NCI-H526 treated with DMSO at 0.1 percent for 48 hours (cell line): Measurements from ENCODE around the gene PRAMEF17.
"Not testable (repeated sequence)": the region's sequence is repeated elsewhere in the genome, so short reads cannot be mapped to it uniquely, and the experiment has no call there.

ENCODE experiments used
- DNase-seq: peaks from one replicate; lab custom pipeline; 2025; lab: John Stamatoyannopoulos, UW

Gene PRAMEF17

GRCh38 chr1:13389332-13389731 lies at the start of gene PRAMEF17:
Gene PRAMEF17 (plus strand): TSS chr1:13389632. CDS start chr1:13389658, 26 bp downstream.
- not testable (repeated sequence) for DNase-seq

- not testable (repeated sequence) for DNase-seq
Observed at GRCh38 chr1:13342496-13342895, 46.9 kb upstream of the PRAMEF17 start.

- DNase-seq: not testable (repeated sequence)
Observed at GRCh38 chr1:13347034-13347433, 42.4 kb upstream of the PRAMEF17 start, which contains the start of gene PRAMEF14. Gene PRAMEF14 (minus strand): TSS chr1:13347134. CDS start chr1:13345314, 1,820 bp downstream.

- DNase-seq: not testable (repeated sequence)
Observed at GRCh38 chr1:13353476-13353875, 36.0 kb upstream of the PRAMEF17 start.

- not testable (repeated sequence) for DNase-seq
Observed at GRCh38 chr1:13354475-13354874, 35.0 kb upstream of the PRAMEF17 start.

- DNase-seq: peak; percentile 15
Observed at GRCh38 chr1:13356774-13357173, 32.7 kb upstream of the PRAMEF17 start.

- DNase-seq: not testable (repeated sequence)
Observed at GRCh38 chr1:13362364-13362763, 27.1 kb upstream of the PRAMEF17 start.

- not testable (repeated sequence) for DNase-seq
Observed at GRCh38 chr1:13364928-13365327, 24.5 kb upstream of the PRAMEF17 start.

- DNase-seq: not testable (repeated sequence)
Observed at GRCh38 chr1:13366536-13366935, 22.9 kb upstream of the PRAMEF17 start.

- DNase-seq: not testable (repeated sequence)
Observed at GRCh38 chr1:13368544-13368943, 20.9 kb upstream of the PRAMEF17 start.

- DNase-seq: not testable (repeated sequence)
Observed at GRCh38 chr1:13378983-13379382, 10.4 kb upstream of the PRAMEF17 start.

GRCh38 chr1:13380380-13380779 lies 9.1 kb upstream of the PRAMEF17 start:
- DNase-seq: not testable (repeated sequence)

- DNase-seq: not testable (repeated sequence)
Observed at GRCh38 chr1:13393004-13393403, 3.6 kb downstream of the PRAMEF17 start.

- not testable (repeated sequence) for DNase-seq
Observed at GRCh38 chr1:13394761-13395160, 5.3 kb downstream of the PRAMEF17 start.

- DNase-seq: not testable (repeated sequence)
Observed at GRCh38 chr1:13395311-13395710, 5.9 kb downstream of the PRAMEF17 start.

- no peak for DNase-seq
Observed at GRCh38 chr1:13407811-13408210, 18.4 kb downstream of the PRAMEF17 start.

- DNase-seq: not testable (repeated sequence)
Observed at GRCh38 chr1:13410150-13410549, 20.7 kb downstream of the PRAMEF17 start, which contains the start of gene PRAMEF20. Gene PRAMEF20 (plus strand): TSS chr1:13410450. CDS start chr1:13416355, 5,905 bp downstream.

- no peak for DNase-seq
Observed at GRCh38 chr1:13430495-13430894, 41.1 kb downstream of the PRAMEF17 start.

- DNase-seq: no peak
Observed at GRCh38 chr1:13432251-13432650, 42.8 kb downstream of the PRAMEF17 start.

GRCh38 chr1:13433694-13434358 lies 44.4 kb downstream of the PRAMEF17 start:
- not testable (repeated sequence) for DNase-seq

- DNase-seq: no peak
Observed at GRCh38 chr1:13435458-13435857, 46.0 kb downstream of the PRAMEF17 start.

- DNase-seq: not testable (repeated sequence)
Observed at GRCh38 chr1:13439104-13439783, 49.8 kb downstream of the PRAMEF17 start.
